Stimulated activated CD4-positive, alpha-beta T cell treated with anti-CD3 and anti-CD28 coated beads, Interleukin-4, amount 100 ng/mL, for 4 hours (primary cell): ENCODE data around the gene CHCHD3.
A peak's percentile ranks its signal among the peaks of the same experiment; 100 is the strongest.

Experiments used
- DNase-seq, 2 experiments: peaks; one replicate each; pipeline ENCODE4 v3.0.0-alpha.2; 2020

Gene CHCHD3

GRCh38 chr7:133081599-133082389 is at the start of gene CHCHD3:
Gene CHCHD3, minus strand, starts transcription at chr7:133082090. Its CDS starts 153 bp downstream, at chr7:133081937.
- DNase-seq: peak; percentile 90 to 96

GRCh38 chr7:133130166-133130565 is 48.3 kb upstream of the CHCHD3 start:
- DNase-seq: no peak

- DNase-seq: no peak
Measured at GRCh38 chr7:133126422-133126821, 44.5 kb upstream of the CHCHD3 start.

- DNase-seq: no peak
Measured at GRCh38 chr7:133124974-133125373, 43.1 kb upstream of the CHCHD3 start.

GRCh38 chr7:133121175-133121844 is 39.4 kb upstream of the CHCHD3 start:
- DNase-seq: no peak

GRCh38 chr7:133119067-133119466 is 37.2 kb upstream of the CHCHD3 start:
- DNase-seq: no peak

- no peak for DNase-seq
Measured at GRCh38 chr7:133118261-133118660, 36.4 kb upstream of the CHCHD3 start.

- no peak for DNase-seq
Measured at GRCh38 chr7:133117452-133117851, 35.6 kb upstream of the CHCHD3 start.

GRCh38 chr7:133115596-133115995 is 33.7 kb upstream of the CHCHD3 start:
- no peak for DNase-seq

- DNase-seq: no peak
Measured at GRCh38 chr7:133114519-133114918, 32.6 kb upstream of the CHCHD3 start.

GRCh38 chr7:133112976-133113375 is 31.1 kb upstream of the CHCHD3 start:
- no peak for DNase-seq

- DNase-seq: no peak
Measured at GRCh38 chr7:133112335-133112734, 30.4 kb upstream of the CHCHD3 start.

GRCh38 chr7:133110312-133110711 is 28.4 kb upstream of the CHCHD3 start:
- no peak for DNase-seq

- no peak for DNase-seq
Measured at GRCh38 chr7:133109816-133110215, 27.9 kb upstream of the CHCHD3 start.

GRCh38 chr7:133108023-133108422 is 26.1 kb upstream of the CHCHD3 start:
- no peak for DNase-seq

- no peak for DNase-seq
Measured at GRCh38 chr7:133102276-133103060, 20.6 kb upstream of the CHCHD3 start.

- DNase-seq: no peak
Measured at GRCh38 chr7:133099633-133100286, 17.9 kb upstream of the CHCHD3 start.

GRCh38 chr7:133095119-133095671 is 13.3 kb upstream of the CHCHD3 start:
- DNase-seq: no peak

GRCh38 chr7:133091943-133092464 is 10.1 kb upstream of the CHCHD3 start:
- no peak for DNase-seq

GRCh38 chr7:133082390-133082766 is 488 bp upstream of the CHCHD3 start:
- no peak for DNase-seq

GRCh38 chr7:133081119-133081598 is 731 bp downstream of the CHCHD3 start:
- peak in 1 of 2 experiments; percentile 19 for DNase-seq

GRCh38 chr7:133079296-133079695 is 2.6 kb downstream of the CHCHD3 start:
- no peak for DNase-seq
